Ramos (cell line): ENCODE data around the gene ACAD10.
"Not testable (repeated sequence)": the region's sequence is repeated elsewhere in the genome, so short reads cannot be mapped to it uniquely, and the experiment has no call there.

ENCODE experiments used
- in situ Hi-C: fragments of 300-500 bp; cut with MboI; formaldehyde crosslinking; loops from one replicate; pipeline ENCODE4 v1.14.3; 2022; ENCODE audit warnings: low sequenced_read_pairs; ENCODE audit not compliant: unreplicated experiment

ACAD10 gene

GRCh38 chr12:111748151-111748672, 62.4 kb downstream of the ACAD10 start:
- in situ Hi-C loops: no loop called here

GRCh38 chr12:111748867-111749266, 63.0 kb downstream of the ACAD10 start:
- in situ Hi-C loops: no loop called here

GRCh38 chr12:111749391-111749790, 63.5 kb downstream of the ACAD10 start:
- in situ Hi-C loops: no loop called here

- in situ Hi-C loops: no loop called here
These were observed 67.5 kb downstream of the ACAD10 start for GRCh38 chr12:111753144-111753881.

- in situ Hi-C loops: loop anchor here (5.0 kb wide), 1 partner anchor 53 kb away; no protein-coding TSS in a partner anchor
These were observed 68.8 kb downstream of the ACAD10 start for GRCh38 chr12:111754671-111755070.

- in situ Hi-C loops: loop anchor here (5.0 kb wide), 1 partner anchor 51 kb away; no protein-coding TSS in a partner anchor
These were observed 70.3 kb downstream of the ACAD10 start for GRCh38 chr12:111756196-111756595.

- in situ Hi-C loops: loop anchor here (5.0 kb wide), 1 partner anchor 51 kb away; no protein-coding TSS in a partner anchor
These were observed 70.8 kb downstream of the ACAD10 start for GRCh38 chr12:111756681-111757080.

GRCh38 chr12:111757361-111758119, 71.7 kb downstream of the ACAD10 start:
- in situ Hi-C loops: loop anchor here (5.0 kb wide), 1 partner anchor 50 kb away; no protein-coding TSS in a partner anchor

GRCh38 chr12:111758120-111758561, 72.3 kb downstream of the ACAD10 start:
- in situ Hi-C loops: loop anchor here (5.0 kb wide), 1 partner anchor 49 kb away; no protein-coding TSS in a partner anchor

- in situ Hi-C loops: loop anchor here (5.0 kb wide), 1 partner anchor 48 kb away; no protein-coding TSS in a partner anchor
These were observed 73.4 kb downstream of the ACAD10 start for GRCh38 chr12:111759271-111759670.

- in situ Hi-C loops: loop anchor here (5.0 kb wide), 1 partner anchor 47 kb away; no protein-coding TSS in a partner anchor
These were observed 74.1 kb downstream of the ACAD10 start for GRCh38 chr12:111759991-111760390.

GRCh38 chr12:111761099-111761498, 75.2 kb downstream of the ACAD10 start:
- in situ Hi-C loops: no loop called here

GRCh38 chr12:111761706-111762105, 75.9 kb downstream of the ACAD10 start:
- in situ Hi-C loops: no loop called here

- in situ Hi-C loops: not testable (repeated sequence)
These were observed 77.7 kb downstream of the ACAD10 start for GRCh38 chr12:111763552-111763951.

GRCh38 chr12:111764120-111764821, 78.4 kb downstream of the ACAD10 start:
- in situ Hi-C loops: no loop called here

GRCh38 chr12:111766608-111767361, 80.9 kb downstream of the ACAD10 start, which contains the start of gene ALDH2:
TSS of gene ALDH2 (plus strand) at chr12:111766933. CDS start at chr12:111766983, 50 bp downstream.
- in situ Hi-C loops: no loop called here

GRCh38 chr12:111767362-111768158, 81.7 kb downstream of the ACAD10 start:
- in situ Hi-C loops: no loop called here

- in situ Hi-C loops: no loop called here
These were observed 82.5 kb downstream of the ACAD10 start for GRCh38 chr12:111768159-111768895.
